Naive B cell (primary cell): ENCODE measurements around the gene TGFBR3. TPM values are rescaled to one million over a fixed set of nuclear protein-coding genes. Genes with fewer than 3 reads are reported as not detected.

Experiments used
- ATAC-seq, 2 donors: fragments of 150-1000 bp; cut with Tn5 transposase; 2 replicates each; pipeline ENCODE4 v1.10.0; 2021; ENCODE audit warnings: low read depth in 2 of 2, mild to moderate bottlenecking in 2 of 2, moderate library complexity in 2 of 2
- DNase-seq: peaks from one replicate; pipeline ENCODE4 v3.0.0; 2022
- H3K27ac Mint-ChIP-seq, 6 donors: one replicate each; pipeline ENCODE4 v1.8.0; 2020 to 2022; ENCODE audit warnings: mild to moderate bottlenecking in 6 of 6, mixed read lengths in 6 of 6, moderate library complexity in 5 of 6, inconsistent platforms in 2 of 6
- H3K27me3 Mint-ChIP-seq, 3 donors: one replicate each; pipeline ENCODE4 v1.8.0; 2021 to 2022; ENCODE audit warnings: mixed read lengths in 3 of 3, mild to moderate bottlenecking in 1 of 3
- H3K36me3 Mint-ChIP-seq, 2 donors: one replicate each; pipeline ENCODE4 v1.8.0; 2020 to 2022; ENCODE audit warnings: mixed read lengths in 2 of 2, inconsistent platforms in 1 of 2, mild to moderate bottlenecking in 1 of 2
- H3K4me1 Mint-ChIP-seq, 3 donors: one replicate each; pipeline ENCODE4 v1.8.0; 2020 to 2022; ENCODE audit warnings: mixed read lengths in 3 of 3, inconsistent platforms in 1 of 3, mild to moderate bottlenecking in 1 of 3, moderate library complexity in 1 of 3
- H3K4me3 Mint-ChIP-seq, 8 donors: one replicate each; pipeline ENCODE4 v1.8.0; 2020 to 2022; ENCODE audit warnings: mild to moderate bottlenecking in 8 of 8, mixed read lengths in 8 of 8, moderate library complexity in 8 of 8, inconsistent platforms in 2 of 8
- H3K9me3 Mint-ChIP-seq, 7 donors: one replicate each; pipeline ENCODE4 v1.8.0; 2020 to 2022; ENCODE audit warnings: mixed read lengths in 7 of 7, mild to moderate bottlenecking in 5 of 7, inconsistent platforms in 2 of 7, moderate library complexity in 1 of 7
- polyA plus RNA-seq, 6 donors: library from polyadenylated mRNA; unstranded; fragments of 300-500 nt; fragmentation: Illumina TruSeq; gene quantifications; one replicate each; pipeline ENCODE4 v1.2.3, GENCODE V29; 2021; ENCODE audit warnings: low read depth in 6 of 6

TGFBR3 gene
- polyA plus RNA-seq, 6 donors from 2014 or later: 0.04 to 0.43 (median 0.31) TPM

DNA sequence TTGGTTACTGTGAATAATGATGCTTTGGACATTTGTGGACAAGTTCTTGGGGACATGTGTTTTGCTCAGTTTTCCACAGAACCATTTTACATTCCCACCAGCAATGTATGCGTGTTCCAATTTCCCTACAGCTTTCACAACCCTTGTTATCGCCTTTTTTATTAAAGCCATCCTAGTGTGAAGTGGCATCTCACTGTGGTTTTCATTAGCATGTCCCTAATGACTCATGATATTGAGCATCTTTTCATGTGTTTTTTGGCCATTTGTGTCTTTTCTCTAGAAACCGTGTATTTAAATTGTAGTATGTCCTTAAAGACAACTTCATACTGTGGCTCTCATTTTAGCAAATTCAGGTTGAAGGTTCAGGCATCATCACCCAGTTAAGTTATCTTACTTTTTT lies 132.1 kb downstream of the TGFBR3 start:
- no peak for ATAC-seq
- DNase-seq: no peak
- Mint-ChIP-seq H3K27ac (no peak overlapping the region), H3K4me1 (no peaks in the 10 kb centered on the region), H3K9me3 (no peaks in the 10 kb centered on the region), H3K27me3 (peaks cover 0 to 4% (median 0%) of the 10 kb centered on the region in 3 donors), H3K4me3 (no peak overlapping the region), H3K36me3 (no peaks in the 10 kb centered on the region)

DNA sequence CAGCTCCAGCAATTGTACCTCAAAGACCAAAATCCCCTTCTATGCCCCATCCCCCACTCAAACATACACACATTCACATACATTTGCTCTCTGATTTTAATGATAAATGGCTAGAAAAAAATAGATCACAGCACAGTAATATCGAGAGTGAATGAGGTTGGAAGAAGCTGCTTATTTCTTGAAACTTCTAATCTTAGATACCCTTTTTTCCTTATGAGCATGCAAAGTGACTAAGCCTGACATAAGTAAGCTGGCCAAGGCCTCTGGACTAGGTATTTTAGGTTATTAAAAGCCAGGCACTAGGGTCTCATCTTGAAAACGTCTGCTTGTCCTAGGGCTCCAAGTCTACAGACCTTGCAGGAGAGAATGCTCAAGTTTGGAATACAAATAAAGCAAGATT lies 133.6 kb downstream of the TGFBR3 start:
- ATAC-seq (no peak), DNase-seq (no peak)
- H3K4me1 Mint-ChIP-seq: no peaks in the 10 kb centered on the region
- peaks cover 0 to 4% (median 0%) of the 10 kb centered on the region in 3 donors for H3K27me3 Mint-ChIP-seq
- H3K9me3 Mint-ChIP-seq: peaks cover 0 to 7% (median 0%) of the 10 kb centered on the region in 7 donors
- H3K27ac Mint-ChIP-seq: no peak overlapping the region
- H3K4me3 Mint-ChIP-seq: no peak overlapping the region
- no peaks in the 10 kb centered on the region for H3K36me3 Mint-ChIP-seq

DNA sequence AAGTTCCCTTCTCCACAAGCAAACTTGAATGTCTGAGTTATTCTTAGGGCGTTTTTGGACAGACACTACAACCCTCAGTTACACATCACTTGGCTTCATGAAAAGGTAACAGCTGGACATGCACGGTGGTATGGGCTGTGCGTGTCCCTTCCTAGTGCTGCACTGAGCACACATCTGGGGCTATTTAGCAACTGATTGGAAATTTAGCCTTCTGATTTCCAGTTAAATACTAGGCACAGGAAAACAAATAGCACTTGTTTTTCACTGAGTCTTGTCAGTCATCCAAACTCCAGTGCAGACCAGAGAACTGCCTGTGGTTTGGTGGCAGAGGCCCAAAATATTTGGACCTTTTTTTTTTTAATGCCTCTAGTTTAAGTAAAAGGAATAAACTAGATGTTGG lies 134.7 kb downstream of the TGFBR3 start:
- Mint-ChIP-seq H3K9me3 (peaks cover 0 to 17% (median 0%) of the 10 kb centered on the region in 7 donors), H3K27me3 (peaks cover 0 to 8% (median 0%) of the 10 kb centered on the region in 3 donors), H3K27ac (no peak overlapping the region), H3K36me3 (peaks cover 0 to 3% of the 10 kb centered on the region in 2 donors), H3K4me3 (no peak overlapping the region), H3K4me1 (no peaks in the 10 kb centered on the region)
- ATAC-seq (no peak), DNase-seq (no peak)

DNA sequence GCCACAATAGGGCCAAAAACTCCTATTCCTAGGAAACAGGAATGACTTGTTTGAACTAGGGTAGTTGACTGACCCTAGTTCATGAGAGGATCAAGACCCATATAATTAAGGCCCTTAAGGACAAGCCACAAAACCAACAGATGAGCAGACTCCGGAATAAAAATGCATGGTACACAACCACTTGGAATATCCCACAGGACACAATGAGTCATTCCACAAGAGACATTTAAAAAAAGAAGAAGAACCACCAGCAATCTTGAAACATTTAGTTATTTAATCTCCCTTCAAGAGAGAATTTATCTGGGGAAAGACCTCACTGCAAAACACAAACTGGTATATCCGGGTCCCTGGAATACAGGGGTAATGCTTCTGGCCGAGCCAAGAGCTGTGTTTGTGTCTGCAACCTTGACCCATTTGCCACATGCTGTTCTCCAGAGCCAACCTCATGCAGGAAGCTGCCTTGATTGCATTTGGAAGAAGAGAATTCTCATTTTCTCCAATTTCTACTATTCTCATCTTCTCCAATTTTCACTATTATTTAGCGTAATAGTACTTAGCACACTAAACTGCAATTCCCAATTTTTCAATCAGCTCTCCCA lies 135.5 kb downstream of the TGFBR3 start:
- DNase-seq: no peak
- Mint-ChIP-seq H3K4me1 (no peaks in the 10 kb centered on the region), H3K9me3 (peaks cover 0 to 22% (median 0%) of the 10 kb centered on the region in 7 donors), H3K27me3 (peaks cover 0 to 12% (median 0%) of the 10 kb centered on the region in 3 donors), H3K27ac (no peak overlapping the region), H3K4me3 (no peak overlapping the region), H3K36me3 (peaks cover 0 to 3% of the 10 kb centered on the region in 2 donors)
- no peak for ATAC-seq

DNA sequence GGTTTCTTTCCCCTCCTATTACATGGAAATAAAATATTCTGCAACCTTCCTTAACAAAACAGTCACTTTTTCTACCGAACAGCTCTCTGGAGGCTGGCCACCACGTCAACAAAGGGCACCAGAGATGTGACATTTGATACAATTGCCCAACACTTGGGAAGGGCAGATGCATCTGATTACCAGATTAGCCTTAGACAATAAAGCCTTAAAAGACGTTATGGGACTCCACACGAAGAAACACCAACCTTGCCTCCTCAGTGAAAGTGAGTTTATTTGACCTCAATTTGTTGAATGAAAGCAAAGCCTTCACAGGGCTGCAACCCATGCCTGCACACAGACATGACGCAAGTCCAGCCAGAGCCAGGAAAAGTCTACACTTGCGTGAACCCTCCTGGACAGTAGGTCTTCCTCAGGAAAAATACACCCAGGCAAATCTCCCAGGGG lies 136.1 kb downstream of the TGFBR3 start:
- peaks cover 0 to 22% (median 2%) of the 10 kb centered on the region in 7 donors for H3K9me3 Mint-ChIP-seq
- peaks cover 0 to 3% of the 10 kb centered on the region in 2 donors for H3K36me3 Mint-ChIP-seq
- no peak overlapping the region for H3K27ac Mint-ChIP-seq
- H3K4me1 Mint-ChIP-seq: no peaks in the 10 kb centered on the region
- DNase-seq (no peak), ATAC-seq (no peak)
- no peak overlapping the region for H3K4me3 Mint-ChIP-seq
- peaks cover 0 to 12% (median 0%) of the 10 kb centered on the region in 3 donors for H3K27me3 Mint-ChIP-seq

DNA sequence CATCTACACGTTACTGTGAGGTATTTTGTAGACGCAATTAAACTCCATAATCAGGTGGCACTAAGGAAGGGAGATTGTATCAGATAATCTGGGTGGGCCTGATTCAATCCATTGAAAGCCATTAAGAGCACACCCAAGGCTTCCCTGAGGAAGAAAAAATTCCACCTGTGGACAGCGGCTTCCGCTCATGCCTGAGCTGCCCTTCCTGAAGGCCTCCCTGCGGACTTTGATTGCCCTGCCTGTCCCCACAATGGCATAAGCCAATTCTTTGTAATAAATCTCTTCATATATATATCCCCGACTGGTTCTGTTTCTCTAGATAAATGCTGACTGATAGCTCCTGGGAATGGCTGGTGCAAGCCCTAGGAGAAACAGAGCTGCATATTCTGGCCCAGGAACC lies 138.3 kb downstream of the TGFBR3 start:
- Mint-ChIP-seq H3K4me1 (no peaks in the 10 kb centered on the region), H3K36me3 (peaks cover 0 to 3% of the 10 kb centered on the region in 2 donors), H3K27ac (no peak overlapping the region), H3K9me3 (peaks cover 0 to 22% (median 2%) of the 10 kb centered on the region in 7 donors), H3K27me3 (peaks cover 0 to 12% (median 0%) of the 10 kb centered on the region in 3 donors), H3K4me3 (no peak overlapping the region)
- ATAC-seq: no peak
- no peak for DNase-seq

DNA sequence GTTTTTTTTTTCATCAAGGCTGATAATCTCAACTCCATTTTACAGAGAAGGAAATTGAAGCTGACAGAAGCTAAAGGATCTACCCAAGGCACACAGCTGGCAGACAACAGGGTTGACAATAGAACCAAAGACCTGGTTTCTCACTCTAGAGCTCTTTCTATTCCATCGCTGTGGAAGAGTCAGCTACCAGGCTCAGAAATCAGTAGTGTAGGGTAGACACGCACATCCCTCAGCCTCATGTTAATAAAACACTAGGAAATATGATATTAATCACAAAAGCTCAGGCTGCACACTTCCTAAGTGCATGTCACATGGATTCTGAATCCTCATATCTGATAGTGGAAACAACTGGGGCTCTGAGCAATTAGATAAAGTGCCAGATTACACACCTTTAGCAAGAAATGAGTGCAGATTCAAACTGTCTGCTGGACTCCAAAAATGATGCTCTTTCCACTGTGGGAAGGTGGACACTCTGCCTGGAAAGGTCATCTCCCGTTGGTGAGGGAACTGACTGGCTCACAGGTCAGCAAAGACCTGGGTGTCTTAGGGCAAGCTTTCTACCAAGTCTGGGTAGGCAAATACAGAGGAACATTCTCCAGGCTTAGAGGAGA lies 139.1 kb downstream of the TGFBR3 start:
- peaks cover 0 to 22% (median 2%) of the 10 kb centered on the region in 7 donors for H3K9me3 Mint-ChIP-seq
- peaks cover 0 to 3% of the 10 kb centered on the region in 2 donors for H3K36me3 Mint-ChIP-seq
- H3K27ac Mint-ChIP-seq: no peak overlapping the region
- H3K4me3 Mint-ChIP-seq: no peak overlapping the region
- no peak for DNase-seq
- H3K4me1 Mint-ChIP-seq: no peaks in the 10 kb centered on the region
- ATAC-seq: no peak
- H3K27me3 Mint-ChIP-seq: peaks cover 0 to 21% (median 4%) of the 10 kb centered on the region in 3 donors

DNA sequence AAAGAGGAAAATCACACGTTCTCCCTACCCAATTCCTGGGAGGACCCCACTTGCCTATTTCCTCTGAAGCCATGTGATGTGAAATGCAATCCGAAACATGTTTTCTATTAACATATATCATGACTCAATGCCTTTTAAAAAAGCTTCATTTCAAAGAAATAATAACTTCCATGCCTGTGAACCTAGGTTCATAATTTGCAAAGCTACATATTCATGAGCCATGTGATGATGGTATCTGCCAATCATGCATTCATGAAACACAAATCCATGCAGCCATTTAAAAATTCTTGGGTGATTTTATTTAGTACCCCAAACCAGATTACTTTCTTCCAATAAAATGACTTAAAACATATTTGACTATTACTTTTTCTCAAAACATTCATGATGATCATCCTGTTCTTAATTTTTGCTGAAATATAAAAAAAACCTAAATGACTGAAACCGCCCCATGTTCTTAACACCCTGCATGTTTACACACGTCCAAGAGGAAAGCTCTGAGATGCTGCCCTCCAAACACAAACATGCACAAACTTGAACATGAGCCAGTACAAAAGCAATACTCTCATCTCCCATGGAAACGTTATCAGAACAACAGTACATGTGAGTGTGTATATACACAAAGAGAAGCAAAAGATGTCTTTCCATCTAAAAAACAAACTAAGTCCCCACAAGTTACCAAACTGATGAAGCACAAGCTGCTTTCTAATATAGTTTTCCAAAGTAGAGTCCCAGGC lies 140.1 kb downstream of the TGFBR3 start:
- ATAC-seq (no peak), DNase-seq (no peak)
- Mint-ChIP-seq H3K4me1 (no peaks in the 10 kb centered on the region), H3K36me3 (peaks cover 0 to 3% of the 10 kb centered on the region in 2 donors), H3K27ac (no peak overlapping the region), H3K4me3 (no peak overlapping the region), H3K27me3 (peaks cover 0 to 24% (median 6%) of the 10 kb centered on the region in 3 donors), H3K9me3 (peaks cover 0 to 22% (median 2%) of the 10 kb centered on the region in 7 donors)

DNA sequence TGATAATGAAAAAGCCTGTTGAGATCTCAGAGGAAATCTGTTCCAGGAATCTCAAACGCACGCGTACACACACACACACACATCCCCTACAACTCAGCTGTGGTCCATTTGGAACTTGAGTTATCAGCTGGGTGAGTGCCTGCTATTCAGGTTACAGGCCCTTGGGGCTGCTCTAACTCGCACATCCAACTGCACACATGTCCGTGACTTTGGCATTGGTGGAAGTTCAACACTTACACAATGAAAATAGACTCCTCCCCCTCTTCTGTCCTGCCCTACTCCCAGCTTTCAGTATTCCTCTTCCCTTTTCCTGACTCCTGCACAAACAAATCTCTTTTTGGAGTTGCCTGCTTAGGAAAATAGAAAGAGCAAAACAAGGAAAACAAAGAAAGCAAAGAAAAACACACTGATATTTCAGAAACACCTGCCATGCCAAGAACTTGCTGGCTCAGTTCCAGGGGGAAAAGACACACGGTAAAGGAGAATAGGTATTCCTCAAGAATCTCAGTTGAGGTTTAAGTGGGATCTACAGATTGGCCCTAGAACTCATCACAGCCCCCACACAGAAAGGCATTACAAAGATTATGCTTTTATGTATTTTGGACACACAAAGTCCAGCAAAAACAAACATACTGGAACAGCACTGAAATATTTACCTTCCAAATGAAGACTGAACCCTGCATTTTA lies 140.9 kb downstream of the TGFBR3 start:
- H3K4me3 Mint-ChIP-seq: no peak overlapping the region

DNA sequence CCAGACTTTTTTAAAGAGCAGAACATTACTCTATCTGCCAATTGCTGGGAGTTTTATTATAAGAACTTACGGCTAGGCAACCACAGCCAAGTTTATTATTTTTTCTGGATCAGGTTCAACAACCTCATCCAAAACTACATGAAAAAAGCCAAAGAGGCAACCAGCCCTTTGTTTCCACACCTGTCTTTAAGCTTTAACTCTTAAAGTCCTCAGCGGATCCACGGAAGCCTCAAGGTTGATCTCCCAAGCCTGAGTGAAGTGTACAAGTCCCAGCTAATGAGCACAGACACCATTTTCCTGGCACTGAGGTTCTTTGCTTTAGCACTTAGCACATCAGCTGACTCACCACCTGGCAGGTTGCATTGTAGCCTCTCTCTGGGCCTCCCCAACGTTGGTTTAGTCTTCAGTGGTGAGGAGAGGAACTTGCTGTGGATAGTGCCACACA lies 143.1 kb downstream of the TGFBR3 start:
- peaks cover 0 to 24% (median 6%) of the 10 kb centered on the region in 3 donors for H3K27me3 Mint-ChIP-seq
- no peaks in the 10 kb centered on the region for H3K4me1 Mint-ChIP-seq
- ATAC-seq: no peak
- no peak for DNase-seq
- no peak overlapping the region for H3K27ac Mint-ChIP-seq
- peaks cover 2 to 30% (median 6%) of the 10 kb centered on the region in 7 donors for H3K9me3 Mint-ChIP-seq
- H3K4me3 Mint-ChIP-seq: no peak overlapping the region
- peaks cover 0 to 3% of the 10 kb centered on the region in 2 donors for H3K36me3 Mint-ChIP-seq

More for the DNA sequence above, 140.9 kb downstream of the TGFBR3 start:
- Mint-ChIP-seq H3K36me3 (peaks cover 0 to 3% of the 10 kb centered on the region in 2 donors), H3K27me3 (peaks cover 0 to 24% (median 6%) of the 10 kb centered on the region in 3 donors), H3K27ac (no peak overlapping the region), H3K4me1 (no peaks in the 10 kb centered on the region), H3K9me3 (peaks cover 0 to 22% (median 3%) of the 10 kb centered on the region in 7 donors)
- ATAC-seq (no peak), DNase-seq (no peak)

DNA sequence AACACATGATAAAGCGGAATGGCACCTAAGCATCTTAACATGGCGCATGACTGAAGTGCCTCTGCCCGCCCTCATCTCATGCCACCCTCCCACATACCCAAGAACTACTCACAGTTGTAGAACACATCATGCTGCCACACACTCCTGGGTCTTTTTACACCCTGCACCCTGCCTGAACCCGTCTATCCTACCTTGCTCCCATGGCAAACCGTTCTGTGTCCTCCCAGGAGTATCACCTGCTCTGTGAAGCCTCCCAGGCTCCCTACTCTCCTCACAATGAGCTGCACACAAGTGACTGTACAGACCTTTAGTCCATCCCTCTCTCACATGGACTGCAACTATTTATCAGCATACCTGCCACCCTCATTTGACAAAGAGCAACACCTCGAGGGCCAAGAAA lies 144.0 kb downstream of the TGFBR3 start:
- H3K9me3 Mint-ChIP-seq: peaks cover 2 to 20% (median 6%) of the 10 kb centered on the region in 7 donors
- no peak for DNase-seq
- H3K27ac Mint-ChIP-seq: no peak overlapping the region
- no peak for ATAC-seq
- H3K36me3 Mint-ChIP-seq: peaks cover 0 to 3% of the 10 kb centered on the region in 2 donors
- H3K4me1 Mint-ChIP-seq: no peaks in the 10 kb centered on the region
- H3K4me3 Mint-ChIP-seq: no peak overlapping the region
- peaks cover 0 to 22% (median 6%) of the 10 kb centered on the region in 3 donors for H3K27me3 Mint-ChIP-seq

DNA sequence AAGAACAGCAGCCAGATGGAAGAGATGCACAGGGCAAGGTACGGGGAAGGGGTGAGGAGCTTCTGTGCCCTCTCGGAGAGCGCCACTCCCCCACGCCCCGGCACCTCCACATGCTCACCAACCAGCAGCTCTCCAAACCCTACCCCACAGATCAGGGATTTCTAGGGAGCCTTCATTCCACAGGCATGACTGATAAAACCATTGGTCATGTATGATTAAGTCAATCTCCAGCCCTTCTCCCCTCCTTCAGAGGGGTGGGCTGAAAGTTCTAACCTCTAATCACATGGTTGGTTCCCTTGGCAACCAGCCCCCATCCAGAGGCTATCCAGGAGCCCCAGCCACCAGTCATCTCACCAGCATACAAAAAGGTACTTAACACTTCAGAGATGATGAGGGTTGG lies 144.7 kb downstream of the TGFBR3 start:
- Mint-ChIP-seq H3K9me3 (peaks cover 2 to 14% (median 4%) of the 10 kb centered on the region in 7 donors), H3K27me3 (peaks cover 0 to 16% (median 6%) of the 10 kb centered on the region in 3 donors), H3K27ac (no peak overlapping the region), H3K4me3 (no peak overlapping the region), H3K4me1 (no peaks in the 10 kb centered on the region), H3K36me3 (no peaks in the 10 kb centered on the region)
- no peak for DNase-seq
- ATAC-seq: no peak

DNA sequence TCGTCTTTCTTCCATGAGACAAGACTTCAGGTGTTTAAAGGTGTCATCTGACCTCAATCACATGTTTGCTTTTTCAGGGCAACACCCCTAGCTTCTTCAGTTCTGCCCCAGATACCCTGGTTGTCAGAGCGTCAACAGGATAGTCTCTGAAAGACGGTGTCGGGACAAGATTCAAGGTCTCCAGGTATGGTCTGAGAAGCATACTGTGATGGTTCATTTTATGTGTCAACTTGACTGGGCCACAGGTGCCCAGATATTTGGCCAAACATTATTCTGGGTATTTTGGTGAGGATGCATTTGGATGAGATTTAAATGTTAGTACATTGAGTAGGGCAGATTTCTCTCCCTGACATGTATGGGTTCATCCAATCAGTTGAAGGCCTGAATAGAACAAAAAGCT lies 148.3 kb downstream of the TGFBR3 start:
- H3K4me1 Mint-ChIP-seq: no peaks in the 10 kb centered on the region
- no peak overlapping the region for H3K4me3 Mint-ChIP-seq
- peaks cover 0 to 11% (median 6%) of the 10 kb centered on the region in 3 donors for H3K27me3 Mint-ChIP-seq
- ATAC-seq: no peak
- no peak for DNase-seq
- peaks cover 0 to 10% (median 4%) of the 10 kb centered on the region in 7 donors for H3K9me3 Mint-ChIP-seq
- no peaks in the 10 kb centered on the region for H3K36me3 Mint-ChIP-seq
- no peak overlapping the region for H3K27ac Mint-ChIP-seq
